GM23338 (cell line): ENCODE data around the gene CSF2. TPM values are rescaled to one million over a fixed set of nuclear protein-coding genes. Genes with fewer than 3 reads are reported as not detected.

Experiments
- ATAC-seq: fragments of 200-7000 bp; cut with Tn5 transposase; 3 replicates; pipeline ENCODE4 v1.9.1; 2020
- DNase-seq: peaks from one replicate; pipeline ENCODE4 v3.0.0-alpha.2; 2015; ENCODE audit warnings: low spot score
- H2AFZ ChIP-seq: fragments of 200-600 bp; sonication (generic); 2 replicates; pipeline ENCODE4 v1.8.0; 2016; ENCODE audit warnings: antibody characterized with exemption, mild to moderate bottlenecking, moderate library complexity
- H3F3A ChIP-seq: fragments of 200-600 bp; sonication (generic); replicated peaks from 2 replicates; pipeline ENCODE4 v1.8.0; 2017; ENCODE audit warnings: antibody characterized with exemption, mixed run types, low read depth
- H3K27ac ChIP-seq: fragments of 200-600 bp; sonication (generic); 2 replicates; pipeline ENCODE4 v1.6.1; 2016; ENCODE audit warnings: low read depth
- H3K27me3 ChIP-seq: fragments of 200-600 bp; sonication (generic); 2 replicates; pipeline ENCODE4 v1.8.0; 2016; ENCODE audit warnings: mild to moderate bottlenecking, mixed run types, moderate library complexity; ENCODE audit not compliant: insufficient read depth
- H3K36me3 ChIP-seq: fragments of 200-600 bp; sonication (generic); 2 replicates; pipeline ENCODE4 v1.8.0; 2016; ENCODE audit warnings: mild to moderate bottlenecking; ENCODE audit not compliant: insufficient read depth
- H3K4me1 ChIP-seq: fragments of 200-600 bp; sonication (generic); 2 replicates; pipeline ENCODE4 v1.8.0; 2016; ENCODE audit warnings: mild to moderate bottlenecking, moderate library complexity; ENCODE audit not compliant: insufficient read depth
- H3K4me2 ChIP-seq: fragments of 200-600 bp; sonication (generic); 2 replicates; pipeline ENCODE4 v1.7.1; 2017; ENCODE audit warnings: mixed run types
- H3K4me3 ChIP-seq: fragments of 200-600 bp; sonication (generic); 2 replicates; pipeline ENCODE4 v1.6.1; 2016; ENCODE audit warnings: mixed run types
- H3K79me2 ChIP-seq: fragments of 200-600 bp; sonication (generic); replicated peaks from 2 replicates; pipeline ENCODE4 v1.8.0; 2017; ENCODE audit warnings: mild to moderate bottlenecking; ENCODE audit not compliant: insufficient read depth
- H3K9me2 ChIP-seq: fragments of 200-600 bp; sonication (generic); 2 replicates; pipeline ENCODE4 v1.8.0; 2017; ENCODE audit not compliant: insufficient read depth
- H4K20me1 ChIP-seq: fragments of 200-600 bp; sonication (generic); replicated peaks from 2 replicates; pipeline ENCODE4 v1.8.0; 2017; ENCODE audit warnings: mild to moderate bottlenecking; ENCODE audit not compliant: insufficient read depth
- H3K27ac Mint-ChIP-seq: 2 replicates; pipeline ENCODE4 v1.8.0; 2020; ENCODE audit warnings: inconsistent platforms, mild to moderate bottlenecking, moderate library complexity, mixed read lengths
- H3K27me3 Mint-ChIP-seq: 3 replicates; pipeline ENCODE4 v1.8.0; 2022; ENCODE audit warnings: low read depth, mild to moderate bottlenecking, moderate library complexity, mixed read lengths, inconsistent platforms; ENCODE audit not compliant: insufficient read depth, poor library complexity
- H3K36me3 Mint-ChIP-seq: 3 replicates; pipeline ENCODE4 v1.8.0; 2021; ENCODE audit warnings: low read depth, mild to moderate bottlenecking, inconsistent platforms, moderate library complexity, mixed read lengths
- H3K4me1 Mint-ChIP-seq: 3 replicates; pipeline ENCODE4 v1.8.0; 2020; ENCODE audit warnings: mild to moderate bottlenecking, inconsistent platforms, mixed read lengths
- H3K4me3 Mint-ChIP-seq: 3 replicates; pipeline ENCODE4 v1.8.0; 2021; ENCODE audit warnings: moderate library complexity, mild to moderate bottlenecking, inconsistent platforms, mixed read lengths
- H3K9me3 Mint-ChIP-seq: 3 replicates; pipeline ENCODE4 v1.8.0; 2020; ENCODE audit warnings: moderate library complexity, mild to moderate bottlenecking, inconsistent platforms, mixed read lengths
- ETS1 ChIP-seq: IDR thresholded peaks from 2 replicates; pipeline ENCODE4 v1.6.1; 2016; ENCODE audit warnings: antibody characterized with exemption
- EZH2 ChIP-seq: fragments of 200-600 bp; sonication (generic); IDR thresholded peaks from one replicate; pipeline ENCODE4 v1.8.0; 2017; ENCODE audit warnings: antibody characterized with exemption, mild to moderate bottlenecking, low read depth; ENCODE audit not compliant: unreplicated experiment
- EZH2phosphoT487 ChIP-seq: fragments of 200-600 bp; sonication (generic); IDR thresholded peaks from one replicate; pipeline ENCODE4 v1.8.1; 2018; ENCODE audit warnings: antibody characterized with exemption; ENCODE audit not compliant: unreplicated experiment
- POLR2AphosphoS5 ChIP-seq: IDR thresholded peaks from 2 replicates; pipeline ENCODE4 v1.6.1; 2016; ENCODE audit warnings: antibody characterized with exemption, low read depth
- REST ChIP-seq: IDR thresholded peaks from one replicate; pipeline ENCODE4 v1.6.1; 2018; ENCODE audit warnings: antibody characterized with exemption; ENCODE audit not compliant: unreplicated experiment
- STAT1 ChIP-seq: IDR thresholded peaks from one replicate; pipeline ENCODE4 v1.6.1; 2016; ENCODE audit warnings: antibody characterized with exemption; ENCODE audit not compliant: unreplicated experiment
- ZNF114 ChIP-seq: fragments of 250-450 bp; sonication (Bioruptor Pico); IDR thresholded peaks from 2 replicates; pipeline ENCODE4 v1.5.0; 2020; ENCODE audit warnings: mild to moderate bottlenecking, moderate library complexity
- ZNF331 ChIP-seq: fragments of 250-450 bp; sonication (Bioruptor Pico); IDR thresholded peaks from 2 replicates; pipeline ENCODE4 v1.5.0; 2020; ENCODE audit warnings: low read depth, mild to moderate bottlenecking, moderate library complexity
- ZNF462 ChIP-seq: fragments of 250-450 bp; sonication (Bioruptor Pico); IDR thresholded peaks from 2 replicates; pipeline ENCODE4 v1.5.0; 2020; ENCODE audit warnings: mild to moderate bottlenecking, moderate library complexity
- polyA plus RNA-seq: library from polyadenylated mRNA; unstranded; fragments of >200 nt; fragmentation: Nextera tagmentation; extraction: Ambion mirVana; gene quantifications from 2 replicates; pipeline ENCODE4 v1.2.1, GENCODE V29; 2016
- total RNA-seq: library from RNA; depleted of rRNA; stranded (reverse); fragments of >200 nt; shearing (Covaris generic); gene quantifications from 2 replicates; pipeline ENCODE4 v1.2.3, GENCODE V29; 2014
- TF ChIP-seq, protein P1 (sequence below), 2 experiments: fragments of 200-600 bp in 1 of 2; sonication (generic) in 1 of 2; conservative IDR thresholded peaks; 2 replicates each; pipeline versions ENCODE4 v1.5.1 to v1.6.1; 2016 to 2017; ENCODE audit warnings: antibody characterized with exemption in 2 of 2, low read depth in 2 of 2, mild to moderate bottlenecking in 2 of 2, moderate library complexity in 1 of 2

CSF2 gene
- total and polyA plus RNA-seq, 2 experiments from 2014 or later: not detected

GRCh38 chr5:132059043-132059695, 14.4 kb upstream of the CSF2 start (continued):
- TF ChIP-seq, protein P1, sequence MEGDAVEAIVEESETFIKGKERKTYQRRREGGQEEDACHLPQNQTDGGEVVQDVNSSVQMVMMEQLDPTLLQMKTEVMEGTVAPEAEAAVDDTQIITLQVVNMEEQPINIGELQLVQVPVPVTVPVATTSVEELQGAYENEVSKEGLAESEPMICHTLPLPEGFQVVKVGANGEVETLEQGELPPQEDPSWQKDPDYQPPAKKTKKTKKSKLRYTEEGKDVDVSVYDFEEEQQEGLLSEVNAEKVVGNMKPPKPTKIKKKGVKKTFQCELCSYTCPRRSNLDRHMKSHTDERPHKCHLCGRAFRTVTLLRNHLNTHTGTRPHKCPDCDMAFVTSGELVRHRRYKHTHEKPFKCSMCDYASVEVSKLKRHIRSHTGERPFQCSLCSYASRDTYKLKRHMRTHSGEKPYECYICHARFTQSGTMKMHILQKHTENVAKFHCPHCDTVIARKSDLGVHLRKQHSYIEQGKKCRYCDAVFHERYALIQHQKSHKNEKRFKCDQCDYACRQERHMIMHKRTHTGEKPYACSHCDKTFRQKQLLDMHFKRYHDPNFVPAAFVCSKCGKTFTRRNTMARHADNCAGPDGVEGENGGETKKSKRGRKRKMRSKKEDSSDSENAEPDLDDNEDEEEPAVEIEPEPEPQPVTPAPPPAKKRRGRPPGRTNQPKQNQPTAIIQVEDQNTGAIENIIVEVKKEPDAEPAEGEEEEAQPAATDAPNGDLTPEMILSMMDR (conservative IDR thresholded peaks at IDR 0.05; ENCODE audit: low read depth in 2 of 2): no peak
- no peak for TF ChIP-seq REST
- TF ChIP-seq ZNF114 (CRISPR knock-in tag): no peak
- TF ChIP-seq POLR2AphosphoS5: no peak
- TF ChIP-seq EZH2phosphoT487: no peak
- no peak for TF ChIP-seq ZNF331
- no peak for TF ChIP-seq STAT1
- TF ChIP-seq EZH2: no peak

DNA sequence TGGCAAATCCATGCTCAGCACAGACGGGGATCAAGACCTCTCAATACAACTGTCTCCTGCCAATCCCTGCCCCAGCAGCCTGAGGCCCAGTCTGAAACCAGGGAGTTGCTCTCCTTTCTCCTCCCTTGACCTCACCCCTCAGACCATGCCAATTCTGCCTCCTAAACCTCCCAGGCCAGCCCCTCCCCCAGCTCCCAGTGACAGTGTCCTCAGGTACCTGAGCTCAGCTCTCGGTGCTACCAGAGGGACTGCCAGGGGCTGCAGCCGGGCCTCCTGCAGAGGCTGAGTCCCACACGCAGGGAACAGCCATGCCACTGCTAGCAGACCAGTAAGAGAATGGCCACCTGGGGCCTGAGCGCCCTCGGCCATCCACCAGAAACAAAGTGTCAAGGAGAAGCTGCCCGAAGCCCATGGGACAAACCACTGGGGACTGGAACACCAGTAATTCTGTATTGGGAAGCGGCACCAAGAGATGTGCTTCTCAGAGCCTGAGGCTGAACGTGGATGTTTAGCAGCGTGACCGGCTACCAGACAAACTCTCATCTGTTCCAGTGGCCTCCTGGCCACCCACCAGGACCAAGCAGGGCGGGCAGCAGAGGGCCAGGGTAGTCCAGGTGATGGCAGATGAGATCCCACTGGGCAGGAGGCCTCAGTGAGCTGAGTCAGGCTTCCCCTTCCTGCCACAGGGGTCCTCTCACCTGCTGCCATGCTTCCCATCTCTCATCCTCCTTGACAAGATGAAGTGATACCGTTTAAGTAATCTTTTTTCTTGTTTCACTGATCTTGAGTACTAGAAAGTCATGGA, 13.7 kb upstream of the CSF2 start:
- H4K20me1 ChIP-seq: no peaks in the 10 kb centered on the region
- H3K36me3 ChIP-seq: no peaks in the 10 kb centered on the region
- peaks cover 8% of the 10 kb centered on the region for H3K4me1 Mint-ChIP-seq
- no peak overlapping the region for H3K4me2 ChIP-seq
- H3K27me3 Mint-ChIP-seq: peaks cover 11% of the 10 kb centered on the region
- DNase-seq (no peak), ATAC-seq (no peak)
- H3K4me3 ChIP-seq: no peak overlapping the region
- H3K27ac Mint-ChIP-seq: no peak overlapping the region
- no peak overlapping the region for H3K4me3 Mint-ChIP-seq
- no peaks in the 10 kb centered on the region for H3K4me1 ChIP-seq
- H3K27me3 ChIP-seq: no peaks in the 10 kb centered on the region
- no peaks in the 10 kb centered on the region for H3K79me2 ChIP-seq
- no peaks in the 10 kb centered on the region for H3K9me3 Mint-ChIP-seq
- no peaks in the 10 kb centered on the region for H3K36me3 Mint-ChIP-seq
- H3K9me2 ChIP-seq: no peaks in the 10 kb centered on the region; the same call in 1 of the 2 replicates
- H3F3A ChIP-seq: no peaks in the 10 kb centered on the region
- H3K27ac ChIP-seq: no peak overlapping the region
- no peak overlapping the region for H2AFZ ChIP-seq
- TF ChIP-seq ETS1: no peak
- no peak for TF ChIP-seq ZNF462 (CRISPR knock-in tag)
